Breast epithelium (tissue), 4 donors: ENCODE measurements around the gene ABCA4. TPM values are rescaled to one million over a fixed set of nuclear protein-coding genes. Genes with fewer than 3 reads are reported as not detected.
"Not testable (repeated sequence)": the region's sequence is repeated elsewhere in the genome, so short reads cannot be mapped to it uniquely, and the experiment has no call there.

Source experiments
- DNase-seq, 2 donors: peaks; one replicate each; pipeline ENCODE4 v3.0.0-alpha.2; 2019; ENCODE audit warnings: low spot score in 2 of 2
- H3K27ac ChIP-seq, 2 donors: fragments of 200-600 bp; sonication (generic) in 1 of 2; one replicate each; pipeline ENCODE4 v1.5.1; 2016 to 2019; ENCODE audit warnings: mild to moderate bottlenecking in 1 of 2
- H3K27me3 ChIP-seq, 2 donors: fragments of 200-600 bp; sonication (generic) in 1 of 2; one replicate each; pipeline versions ENCODE4 v1.5.1 to v1.6.0; 2017 to 2019; ENCODE audit warnings: control low read depth in 1 of 2, mild to moderate bottlenecking in 1 of 2
- H3K36me3 ChIP-seq: fragments of 200-600 bp; one replicate; pipeline ENCODE4 v1.5.1; 2019
- H3K4me1 ChIP-seq, 2 donors: fragments of 200-600 bp; sonication (generic); one replicate each; pipeline ENCODE4 v1.5.1; 2016 to 2019; ENCODE audit warnings: control low read depth in 1 of 2
- H3K4me3 ChIP-seq, 3 donors: fragments of 200-600 bp; sonication (generic); 1 replicate in 2 of 3; 2 replicates in 1 of 3; pipeline ENCODE4 v1.5.1; 2016 to 2019; ENCODE audit warnings: mild to moderate bottlenecking in 3 of 3, moderate library complexity in 2 of 3
- H3K9me3 ChIP-seq, 2 donors: fragments of 200-600 bp; sonication (generic) in 1 of 2; one replicate each; pipeline ENCODE4 v1.5.1; 2016 to 2019; ENCODE audit warnings: control low read depth in 1 of 2
- POLR2A ChIP-seq: fragments of 450-650 bp; IDR thresholded peaks from one replicate; pipeline ENCODE4 v1.6.1; 2016; ENCODE audit warnings: antibody characterized with exemption, mild to moderate bottlenecking, moderate library complexity
- POLR2AphosphoS5 ChIP-seq, 3 donors: sonication (generic); formaldehyde crosslinking; IDR thresholded peaks; one replicate each; pipeline ENCODE4 v1.6.1; 2017; ENCODE audit warnings: antibody characterized with exemption in 3 of 3
- intact Hi-C: fragments of 100-400 bp; cut with DNase I; formaldehyde crosslinking; loops from one replicate; pipeline ENCODE4 v1.15.1; 2023; ENCODE audit warnings: low total_unique reads
- total RNA-seq, 3 donors: library from RNA; depleted of rRNA; stranded (reverse); fragments of >200 nt; gene quantifications; one replicate each; pipeline ENCODE4 v1.1.0, GENCODE V29; 2016
- TF ChIP-seq, protein P1 (sequence below), 3 donors: fragments of 450-650 bp; IDR thresholded peaks; one replicate each; pipeline ENCODE4 v1.5.1; 2016 to 2017; ENCODE audit warnings: antibody characterized with exemption in 3 of 3, mild to moderate bottlenecking in 3 of 3, moderate library complexity in 3 of 3

The ABCA4 gene
- total RNA-seq: 1 to 10 TPM in 2 of 3 donors, under 1 TPM in 1; 0.16 to 3.5 (median 1.3) TPM

DNA sequence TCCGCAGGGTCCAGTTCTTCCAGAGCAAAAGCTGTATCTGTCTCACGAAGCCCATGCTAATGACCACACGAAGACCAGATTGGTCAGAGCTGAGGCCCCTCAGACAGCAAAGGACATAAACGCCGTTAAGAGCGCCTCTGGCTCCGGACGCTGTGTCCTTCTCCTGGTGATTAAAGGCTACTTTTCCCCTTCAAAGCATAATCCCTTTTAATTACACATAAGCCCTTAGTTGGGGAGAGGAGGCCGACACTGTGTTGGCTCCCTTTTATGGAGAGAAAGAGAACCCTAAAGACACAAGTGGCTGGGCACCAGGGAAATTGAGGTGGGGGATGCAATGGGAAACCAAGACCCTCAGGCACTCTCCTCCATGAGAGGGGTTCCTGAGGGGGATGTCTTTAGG lies at the start of gene ABCA4:
TSS of gene ABCA4 (minus strand) at position 158 of the 400 bp plus-strand sequence. CDS start at position 55, 103 bp downstream.
- Histone ChIP-seq H3K4me3 (no peak within 1 kb of the TSS), H3K27me3 (no peaks in the 10 kb centered on the region), H3K36me3 (no peaks in the 10 kb centered on the region), H3K9me3 (no peaks in the 10 kb centered on the region), H3K27ac (no peak within 1 kb of the TSS), H3K4me1 (peaks cover 11 to 15% of the 10 kb centered on the region in 2 donors)
- no peak for DNase-seq
- TF ChIP-seq POLR2A (no peak), POLR2AphosphoS5 (IDR thresholded peaks at IDR 0.05) (no peak)
- TF ChIP-seq, protein P1, sequence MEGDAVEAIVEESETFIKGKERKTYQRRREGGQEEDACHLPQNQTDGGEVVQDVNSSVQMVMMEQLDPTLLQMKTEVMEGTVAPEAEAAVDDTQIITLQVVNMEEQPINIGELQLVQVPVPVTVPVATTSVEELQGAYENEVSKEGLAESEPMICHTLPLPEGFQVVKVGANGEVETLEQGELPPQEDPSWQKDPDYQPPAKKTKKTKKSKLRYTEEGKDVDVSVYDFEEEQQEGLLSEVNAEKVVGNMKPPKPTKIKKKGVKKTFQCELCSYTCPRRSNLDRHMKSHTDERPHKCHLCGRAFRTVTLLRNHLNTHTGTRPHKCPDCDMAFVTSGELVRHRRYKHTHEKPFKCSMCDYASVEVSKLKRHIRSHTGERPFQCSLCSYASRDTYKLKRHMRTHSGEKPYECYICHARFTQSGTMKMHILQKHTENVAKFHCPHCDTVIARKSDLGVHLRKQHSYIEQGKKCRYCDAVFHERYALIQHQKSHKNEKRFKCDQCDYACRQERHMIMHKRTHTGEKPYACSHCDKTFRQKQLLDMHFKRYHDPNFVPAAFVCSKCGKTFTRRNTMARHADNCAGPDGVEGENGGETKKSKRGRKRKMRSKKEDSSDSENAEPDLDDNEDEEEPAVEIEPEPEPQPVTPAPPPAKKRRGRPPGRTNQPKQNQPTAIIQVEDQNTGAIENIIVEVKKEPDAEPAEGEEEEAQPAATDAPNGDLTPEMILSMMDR (IDR thresholded peaks at IDR 0.05): no peak
- intact Hi-C loops: no loop called here

DNA sequence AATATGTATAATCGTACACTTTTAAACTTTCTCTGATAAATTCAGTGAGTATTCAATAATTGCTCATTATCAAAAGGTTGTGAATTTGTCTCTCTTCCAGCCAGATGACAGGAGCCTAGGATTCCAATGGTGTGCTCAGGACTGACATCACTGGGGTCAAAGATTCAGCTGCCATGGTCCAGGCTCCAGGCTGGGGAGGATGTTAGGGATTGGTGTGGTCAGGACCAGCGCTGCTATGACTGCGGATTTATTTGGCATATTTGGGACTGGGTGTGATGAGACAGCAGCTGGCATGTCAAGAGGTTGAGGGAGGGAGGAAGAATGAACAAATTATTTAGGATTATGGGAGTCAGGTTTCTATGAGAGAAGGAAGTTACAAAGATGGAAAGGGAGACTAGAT lies 48.2 kb upstream of the ABCA4 start:
- H3K9me3 ChIP-seq: peaks cover 0 to 7% of the 10 kb centered on the region in 2 donors
- TF ChIP-seq POLR2A (no peak), POLR2AphosphoS5 (IDR thresholded peaks at IDR 0.05) (no peak)
- TF ChIP-seq, protein P1 (IDR thresholded peaks at IDR 0.05): no peak
- DNase-seq: no peak
- H3K27me3 ChIP-seq: no peaks in the 10 kb centered on the region
- intact Hi-C loops: no loop called here
- no peaks in the 10 kb centered on the region for H3K4me1 ChIP-seq
- no peak overlapping the region for H3K27ac ChIP-seq
- H3K4me3 ChIP-seq: no peak overlapping the region
- H3K36me3 ChIP-seq: peaks cover 6% of the 10 kb centered on the region

DNA sequence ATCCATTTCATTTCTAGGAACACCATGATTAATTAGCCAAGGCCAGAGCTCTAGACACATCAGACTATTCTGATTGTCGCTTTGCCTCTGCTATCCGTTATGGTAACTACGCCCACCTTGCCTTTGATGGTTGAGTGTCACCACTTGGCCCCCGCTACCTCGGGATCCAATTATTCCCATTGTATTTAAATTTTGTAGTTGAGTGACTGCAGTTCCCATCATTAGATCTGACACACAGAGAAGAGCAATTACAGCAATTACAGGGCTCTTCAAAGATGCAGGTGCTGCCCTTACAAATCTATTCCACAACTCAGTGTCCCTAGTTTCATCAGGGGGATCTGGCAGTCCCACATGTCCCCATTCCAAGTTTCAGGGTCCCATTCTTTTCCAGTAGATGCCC lies 44.9 kb upstream of the ABCA4 start:
- no peak for DNase-seq
- TF ChIP-seq POLR2AphosphoS5 (IDR thresholded peaks at IDR 0.05) (no peak), POLR2A (no peak)
- TF ChIP-seq, protein P1 (IDR thresholded peaks at IDR 0.05): no peak
- intact Hi-C loops: no loop called here
- Histone ChIP-seq H3K4me3 (no peak overlapping the region), H3K27ac (no peak overlapping the region), H3K4me1 (no peaks in the 10 kb centered on the region), H3K9me3 (peaks cover 0 to 7% of the 10 kb centered on the region in 2 donors), H3K27me3 (no peaks in the 10 kb centered on the region), H3K36me3 (no peaks in the 10 kb centered on the region)

DNA sequence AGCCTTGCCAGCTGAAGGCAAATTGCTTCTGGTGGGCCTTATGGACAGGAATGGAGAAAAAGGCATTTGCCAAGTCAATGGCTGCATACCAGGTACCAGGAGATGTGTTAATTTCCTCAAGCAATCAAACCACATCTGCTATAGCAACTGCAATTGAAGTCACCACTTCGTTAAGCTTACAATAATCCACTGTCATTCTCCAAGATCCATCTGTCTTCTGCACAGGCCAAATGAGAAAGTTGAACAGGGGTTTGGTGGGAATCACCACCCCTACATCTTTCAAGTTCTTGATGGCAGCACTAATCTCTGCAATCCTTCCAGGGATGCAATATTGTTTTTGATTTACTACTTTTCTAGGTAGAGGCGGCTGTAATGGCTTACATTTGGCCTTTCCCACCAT lies 43.9 kb upstream of the ABCA4 start:
- H3K4me3 ChIP-seq, H3K9me3 ChIP-seq, DNase-seq, H3K36me3 ChIP-seq, intact Hi-C loops, H3K27me3 ChIP-seq, H3K4me1 ChIP-seq, H3K27ac ChIP-seq: not testable (repeated sequence)

DNA sequence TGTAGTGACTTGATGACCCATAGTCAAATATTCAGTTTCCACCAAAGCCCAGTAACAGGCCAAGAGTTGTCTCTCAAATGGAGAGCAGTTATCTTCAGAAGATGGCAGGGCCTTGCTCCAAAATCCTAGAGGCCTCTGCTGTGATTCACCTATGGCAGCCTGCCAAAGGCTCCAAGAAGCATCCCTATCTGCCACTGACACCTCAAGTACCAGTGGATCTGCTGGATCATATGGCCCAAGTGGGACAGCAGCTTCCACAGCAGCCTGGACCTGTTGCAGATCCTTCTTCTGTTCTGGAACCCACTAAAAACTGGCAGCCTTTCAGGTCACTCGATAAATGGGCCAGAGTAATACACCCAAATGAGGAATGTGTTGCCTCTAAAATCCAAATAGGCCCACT lies 43.2 kb upstream of the ABCA4 start:
- H3K27ac ChIP-seq, H3K27me3 ChIP-seq, H3K4me1 ChIP-seq, H3K36me3 ChIP-seq, intact Hi-C loops, DNase-seq, H3K4me3 ChIP-seq, H3K9me3 ChIP-seq: not testable (repeated sequence)

DNA sequence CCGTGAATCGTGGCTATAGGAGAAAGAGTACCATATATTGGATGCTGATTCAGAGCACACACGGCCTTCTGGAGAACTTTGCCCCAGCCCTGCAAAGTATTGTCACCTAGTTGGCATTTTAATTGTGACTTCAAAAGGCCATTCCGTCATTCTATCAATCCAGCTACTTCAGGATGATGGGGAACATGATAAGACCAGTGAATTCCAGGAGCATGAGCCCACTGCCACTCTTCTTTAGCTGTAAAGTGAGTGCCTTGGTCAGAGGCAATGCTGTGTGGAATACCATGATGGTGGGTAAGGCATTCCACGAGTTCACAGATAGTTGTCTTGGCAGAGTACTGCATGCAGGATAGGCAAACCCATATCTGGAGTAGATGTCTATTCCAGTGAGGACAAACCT lies 42.3 kb upstream of the ABCA4 start:
- H3K27me3 ChIP-seq, DNase-seq, H3K36me3 ChIP-seq, H3K4me3 ChIP-seq, H3K4me1 ChIP-seq, intact Hi-C loops, H3K27ac ChIP-seq, H3K9me3 ChIP-seq: not testable (repeated sequence)

DNA sequence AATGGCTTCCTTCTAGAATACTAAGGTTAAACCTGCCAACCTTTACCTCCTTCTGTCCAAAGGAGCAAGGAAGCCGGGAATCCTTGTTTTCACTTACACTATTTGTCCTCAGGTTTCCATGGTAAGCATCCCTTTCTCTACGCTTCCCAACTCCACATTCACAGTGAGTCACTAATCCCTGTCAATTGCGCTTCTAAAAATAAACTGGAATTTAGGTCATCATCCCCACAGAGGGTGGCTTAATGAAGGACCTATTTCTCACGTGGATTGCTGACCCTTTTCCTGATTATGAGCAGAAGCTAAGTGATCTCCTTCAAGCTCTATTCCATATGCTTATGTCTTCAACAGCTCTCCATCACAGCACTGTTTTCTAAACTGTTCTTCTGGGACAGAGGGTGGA lies 39.9 kb upstream of the ABCA4 start:
- H3K36me3 ChIP-seq: no peaks in the 10 kb centered on the region

More for the DNA sequence above, 39.9 kb upstream of the ABCA4 start:
- Histone ChIP-seq H3K4me3 (no peak overlapping the region), H3K27ac (no peak overlapping the region), H3K4me1 (no peaks in the 10 kb centered on the region), H3K27me3 (no peaks in the 10 kb centered on the region), H3K9me3 (peaks cover 0 to 4% of the 10 kb centered on the region in 2 donors)
- TF ChIP-seq, protein P1 (IDR thresholded peaks at IDR 0.05): no peak
- TF ChIP-seq POLR2A (no peak), POLR2AphosphoS5 (IDR thresholded peaks at IDR 0.05) (no peak)
- intact Hi-C loops: no loop called here
- no peak for DNase-seq
